ENCODE data around the gene AADAC. TPM values are rescaled to one million over a fixed set of nuclear protein-coding genes. Genes with fewer than 3 reads are reported as not detected.

The AADAC gene
- total RNA-seq, 4 donors from 2014 or later = 9.9 to 239 (median 67.4) TPM

GRCh38 chr3:151835751-151836525 lies 22.0 kb downstream of the AADAC start:
- Histone ChIP-seq H3K4me3 (no peak overlapping the region), H3K27ac (no peak overlapping the region), H3K4me1 (no peaks in the 10 kb centered on the region), H3K27me3 (no peaks in the 10 kb centered on the region), H3K36me3 (no peaks in the 10 kb centered on the region), H3K9me3 (no peaks in the 10 kb centered on the region)
- TF ChIP-seq CTCF (IDR thresholded peaks at IDR 0.05) (no peak), POLR2A (IDR thresholded peaks at IDR 0.05) (no peak)
- DNase-seq = no peak

GRCh38 chr3:151837057-151837456 lies 23.1 kb downstream of the AADAC start:
- TF ChIP-seq POLR2A (IDR thresholded peaks at IDR 0.05) = no peak
- no peak for TF ChIP-seq CTCF (IDR thresholded peaks at IDR 0.05)

GRCh38 chr3:151838574-151839312 lies 24.8 kb downstream of the AADAC start:
- no peaks in the 10 kb centered on the region for H3K4me1 ChIP-seq
- TF ChIP-seq POLR2A (IDR thresholded peaks at IDR 0.05) = no peak
- peak in 5 of 6 experiments; percentile 36 to 93 (median 87) for TF ChIP-seq CTCF (IDR thresholded peaks at IDR 0.05)

More at GRCh38 chr3:151837057-151837456, 23.1 kb downstream of the AADAC start:
- no peak overlapping the region for H3K27ac ChIP-seq
- DNase-seq = no peak
- H3K27me3 ChIP-seq = no peaks in the 10 kb centered on the region
- no peaks in the 10 kb centered on the region for H3K4me1 ChIP-seq
- no peak overlapping the region for H3K4me3 ChIP-seq
- H3K36me3 ChIP-seq = no peaks in the 10 kb centered on the region
- no peaks in the 10 kb centered on the region for H3K9me3 ChIP-seq

GRCh38 chr3:151839313-151839631 lies 25.4 kb downstream of the AADAC start:
- Histone ChIP-seq H3K9me3 (no peaks in the 10 kb centered on the region), H3K36me3 (no peaks in the 10 kb centered on the region), H3K4me1 (no peaks in the 10 kb centered on the region), H3K27ac (no peak overlapping the region), H3K4me3 (no peak overlapping the region), H3K27me3 (no peaks in the 10 kb centered on the region)
- no peak for TF ChIP-seq CTCF (IDR thresholded peaks at IDR 0.05)
- TF ChIP-seq POLR2A (IDR thresholded peaks at IDR 0.05) = no peak
- DNase-seq = no peak

More at GRCh38 chr3:151838574-151839312, 24.8 kb downstream of the AADAC start:
- peak overlapping the region in 2 of 4 donors; percentile 12 to 25 for H3K4me3 ChIP-seq
- H3K27me3 ChIP-seq = no peaks in the 10 kb centered on the region
- H3K9me3 ChIP-seq = no peaks in the 10 kb centered on the region
- DNase-seq = peak in 1 of 3 donors; percentile 81
- H3K27ac ChIP-seq = no peak overlapping the region
- H3K36me3 ChIP-seq = no peaks in the 10 kb centered on the region

GRCh38 chr3:151841801-151842200 lies 27.9 kb downstream of the AADAC start:
- Histone ChIP-seq H3K4me1 (no peaks in the 10 kb centered on the region), H3K4me3 (no peak overlapping the region), H3K36me3 (no peaks in the 10 kb centered on the region), H3K9me3 (no peaks in the 10 kb centered on the region), H3K27ac (no peak overlapping the region), H3K27me3 (no peaks in the 10 kb centered on the region)
- TF ChIP-seq CTCF (IDR thresholded peaks at IDR 0.05) = no peak
- TF ChIP-seq POLR2A (IDR thresholded peaks at IDR 0.05) = no peak
- no peak for DNase-seq

All from Peyer's patch (tissue), 4 donors.